DMS79 (cell line): ENCODE data around the gene LY6G5C.
A peak's percentile ranks its signal among the peaks of the same experiment; 100 is the strongest.
"Not testable (repeated sequence)": the region's sequence is repeated elsewhere in the genome, so short reads cannot be mapped to it uniquely, and the experiment has no call there.

Source experiments
- DNase-seq: peaks from one replicate; lab custom pipeline; 2025; lab: John Stamatoyannopoulos, UW

Gene LY6G5C

DNA sequence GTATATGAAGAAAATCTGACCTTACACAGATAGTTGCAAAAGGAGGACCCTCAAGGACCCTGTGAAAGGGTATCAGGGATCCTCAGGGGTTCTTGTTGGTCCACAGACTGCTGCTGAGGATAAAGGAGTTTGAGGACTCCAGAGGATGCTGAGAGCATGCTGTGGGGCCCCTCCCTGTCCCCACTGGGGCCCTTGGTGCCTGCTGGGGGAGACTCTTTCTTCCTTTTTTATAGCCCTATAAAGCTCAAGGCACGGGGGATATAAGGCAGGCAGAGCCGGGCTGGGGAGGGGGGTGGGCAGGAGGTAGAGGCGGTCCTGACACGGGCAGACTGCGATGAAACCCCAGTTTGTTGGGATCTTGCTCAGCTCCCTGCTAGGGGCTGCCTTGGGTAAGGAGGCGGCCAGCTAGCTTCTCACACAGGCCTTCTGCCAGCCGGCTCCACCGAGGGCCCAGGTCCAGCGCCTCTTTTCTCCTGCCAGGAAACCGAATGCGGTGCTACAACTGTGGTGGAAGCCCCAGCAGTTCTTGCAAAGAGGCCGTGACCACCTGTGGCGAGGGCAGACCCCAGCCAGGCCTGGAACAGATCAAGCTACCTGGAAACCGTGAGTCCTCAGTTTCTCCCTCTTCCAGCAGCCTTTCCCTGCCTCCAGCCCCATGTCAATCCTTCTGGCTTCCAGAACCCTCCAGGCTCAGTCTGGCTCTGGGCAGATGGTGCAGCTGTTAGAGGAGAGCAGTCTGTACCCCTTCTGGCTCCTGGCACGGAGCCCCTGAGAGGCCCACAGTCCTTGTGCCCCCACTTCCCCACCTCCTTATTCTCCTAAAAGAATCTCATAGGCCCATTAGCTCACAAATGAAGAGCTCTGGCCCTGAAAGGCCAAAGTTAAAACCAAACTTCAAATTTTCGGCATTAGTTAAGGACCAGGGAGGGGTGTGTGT is 34.4 kb upstream of the LY6G5C start, which contains the start of gene LY6G6D:
TSS of gene LY6G6D (plus strand) at position 327 of the 937 bp plus-strand sequence. CDS start at position 335, 8 bp downstream.
- DNase-seq: no peak

GRCh38 chr6:31713991-31714684 is 33.3 kb upstream of the LY6G5C start:
- no peak for DNase-seq

GRCh38 chr6:31713465-31713864 is 32.6 kb upstream of the LY6G5C start:
- DNase-seq: no peak

DNA sequence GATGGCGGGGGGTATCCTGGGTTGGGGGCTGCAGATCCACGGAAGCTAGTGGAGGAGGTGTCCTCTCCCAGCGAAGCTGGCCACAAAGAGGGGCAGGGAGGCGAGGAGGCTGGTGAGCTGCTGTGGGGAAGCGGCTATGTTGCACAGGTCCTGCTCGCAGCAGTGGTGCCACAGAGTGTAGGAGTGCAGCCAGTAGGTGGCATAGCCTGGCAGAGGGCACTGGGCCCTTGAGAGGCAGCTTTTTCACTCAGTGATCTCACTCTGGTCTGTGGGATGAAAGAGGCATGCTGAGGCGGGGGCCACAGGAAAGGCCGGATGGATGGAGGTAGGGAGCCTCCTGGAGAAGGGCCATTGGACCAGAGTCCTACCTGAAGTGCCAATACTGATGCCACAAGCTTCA is 31.4 kb upstream of the LY6G5C start:
- no peak for DNase-seq

DNA sequence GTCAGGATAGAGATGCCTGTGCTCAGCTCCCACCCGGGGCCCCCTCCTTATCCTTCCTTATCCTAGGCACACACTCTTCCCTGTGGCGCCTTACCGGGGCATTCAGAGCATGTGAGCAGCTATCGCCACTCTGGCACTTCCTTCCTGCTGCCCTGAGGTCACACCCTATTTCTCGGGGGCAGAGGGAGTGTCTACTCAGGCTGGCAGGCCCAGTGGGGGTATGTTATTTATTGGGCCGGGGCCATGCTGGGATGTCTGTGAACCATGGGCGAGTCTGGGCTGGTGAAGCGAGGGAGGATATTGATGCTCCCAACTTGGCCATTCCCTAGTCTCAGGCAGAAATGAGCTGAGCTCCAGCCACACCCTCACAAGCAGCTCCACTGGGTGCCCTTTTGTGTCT is 30.4 kb upstream of the LY6G5C start:
- no peak for DNase-seq

- no peak for DNase-seq
These were observed 29.8 kb upstream of the LY6G5C start for GRCh38 chr6:31710523-31711219.

DNA sequence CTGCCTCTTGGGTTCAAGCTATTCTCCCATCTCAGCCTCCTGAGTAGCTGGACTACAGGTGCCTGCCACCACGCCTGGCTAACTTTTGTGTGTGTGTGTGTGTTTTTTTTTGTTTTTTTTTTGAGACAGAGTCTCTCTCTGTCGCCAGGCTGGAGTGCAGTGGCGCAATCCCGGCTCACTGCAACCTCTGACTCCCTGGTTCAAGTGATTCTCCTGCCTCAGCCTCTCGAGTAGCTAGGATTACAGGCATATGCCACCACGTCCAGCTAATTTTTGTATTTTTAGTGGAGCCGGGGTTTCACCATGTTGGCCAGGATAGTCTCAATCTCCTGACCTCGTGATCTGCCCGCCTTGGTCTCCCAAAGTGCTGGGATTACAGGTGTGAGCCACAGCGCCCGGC is 28.3 kb upstream of the LY6G5C start:
- DNase-seq: not testable (repeated sequence)

GRCh38 chr6:31708224-31708623 is 27.4 kb upstream of the LY6G5C start:
- DNase-seq: no peak

- no peak for DNase-seq
These were observed 26.8 kb upstream of the LY6G5C start for GRCh38 chr6:31707701-31708100.

GRCh38 chr6:31706599-31706998 is 25.7 kb upstream of the LY6G5C start, which contains the start of gene LY6G6F:
LY6G6F (plus strand) TSS chr6:31706866; CDS start chr6:31706907, 41 bp downstream.
- DNase-seq: no peak

DNA sequence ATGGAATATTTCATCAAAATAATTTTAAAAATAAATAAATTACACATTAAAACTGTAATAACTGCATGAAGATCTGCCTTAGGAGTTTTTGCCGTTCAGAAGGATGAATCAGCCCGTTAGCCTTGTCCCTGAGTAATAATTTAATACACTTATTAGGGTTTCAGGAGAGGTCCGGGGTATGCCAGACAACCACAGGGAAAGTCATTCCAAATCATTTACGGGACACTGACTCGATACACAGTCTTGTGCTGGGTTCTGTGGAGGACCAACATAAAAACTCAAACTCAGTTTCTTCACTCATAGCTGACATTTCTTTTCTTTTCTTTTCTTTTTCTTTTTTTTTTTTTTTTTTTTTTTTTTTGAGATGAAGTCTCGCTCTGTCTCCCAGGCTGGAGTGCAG is 25.1 kb upstream of the LY6G5C start:
- no peak for DNase-seq

- DNase-seq: peak; percentile 94
These were observed 22.2 kb upstream of the LY6G5C start, which contains the start of gene ABHD16A for GRCh38 chr6:31702819-31703716. ABHD16A (minus strand) TSS chr6:31703324; CDS start chr6:31703281, 43 bp downstream.

GRCh38 chr6:31702405-31702818 is 21.5 kb upstream of the LY6G5C start:
- no peak for DNase-seq

- DNase-seq: peak; percentile 65
These were observed 21.0 kb upstream of the LY6G5C start for GRCh38 chr6:31701666-31702404.

DNA sequence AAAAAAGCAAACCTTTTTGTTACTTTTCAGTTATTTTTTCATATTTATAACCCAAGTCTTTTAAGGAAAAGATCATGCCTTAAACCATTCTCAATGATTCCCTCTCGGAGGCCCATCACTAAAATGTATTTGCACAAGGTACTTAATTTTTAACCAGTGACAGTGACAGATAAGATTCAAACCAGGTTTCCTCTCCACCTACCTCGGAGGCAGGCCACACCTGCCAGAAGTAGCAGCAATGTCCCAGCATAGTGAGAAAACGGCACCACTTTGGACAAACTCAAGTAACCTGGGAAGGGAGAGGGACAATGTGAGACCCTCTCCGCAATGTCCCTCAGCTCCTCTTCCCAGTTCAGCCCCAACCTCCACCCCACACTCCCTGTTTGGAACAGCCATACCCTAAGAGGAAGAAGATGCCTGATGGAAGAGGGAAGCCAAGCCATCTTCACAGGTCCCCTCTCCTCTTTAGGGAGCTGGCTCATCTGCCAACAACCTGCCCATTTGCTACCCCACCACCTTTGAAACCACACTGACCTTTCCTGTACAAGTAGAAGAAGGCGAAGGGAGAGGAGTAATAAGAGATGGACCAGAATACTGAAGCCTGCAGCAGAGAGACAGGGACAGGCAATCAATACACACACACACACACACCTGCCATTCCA is 20.0 kb upstream of the LY6G5C start:
- DNase-seq: no peak

- DNase-seq: no peak
These were observed 16.7 kb upstream of the LY6G5C start for GRCh38 chr6:31697555-31697954.

DNA sequence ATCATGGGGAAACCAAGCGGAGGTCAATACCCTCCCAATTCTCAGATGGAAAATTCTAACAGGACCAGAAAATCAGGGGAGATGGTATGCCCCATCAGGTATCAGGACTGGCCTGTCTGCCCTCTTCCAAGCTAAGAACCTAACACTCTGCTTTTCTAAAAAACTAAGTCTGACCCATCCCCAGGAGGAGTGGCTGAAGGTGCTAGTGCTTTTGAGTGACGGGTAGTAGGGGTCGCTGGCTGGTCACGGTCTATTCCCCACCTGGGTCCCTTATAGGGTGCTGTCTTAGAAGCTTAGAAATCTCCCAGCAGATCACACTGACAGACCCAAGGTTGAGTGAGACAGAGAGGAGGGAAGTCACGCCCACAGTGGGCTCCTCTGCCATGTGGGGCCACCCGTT is 12.7 kb upstream of the LY6G5C start:
- no peak for DNase-seq

DNA sequence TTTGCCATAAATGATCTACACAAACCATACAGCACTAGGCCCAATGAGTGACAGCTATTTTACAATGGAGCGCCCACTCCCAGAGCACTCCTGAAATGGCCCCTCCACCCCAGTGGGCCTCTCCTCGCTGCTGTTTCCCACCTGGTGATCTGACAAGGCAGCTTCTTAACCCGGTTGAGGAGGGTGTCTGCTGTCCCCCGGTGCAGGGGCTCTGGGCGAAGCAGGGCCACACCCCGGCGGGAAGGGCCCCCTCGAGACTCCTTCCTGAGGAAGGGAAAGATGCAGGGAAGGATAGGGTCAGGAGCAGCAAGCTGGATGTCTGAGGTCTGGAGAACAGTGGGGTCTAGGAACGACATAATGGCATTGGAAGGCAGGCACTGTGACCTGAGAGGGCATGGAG is 12.0 kb upstream of the LY6G5C start:
- DNase-seq: no peak

- DNase-seq: no peak
These were observed 11.5 kb upstream of the LY6G5C start for GRCh38 chr6:31692353-31692752.

DNA sequence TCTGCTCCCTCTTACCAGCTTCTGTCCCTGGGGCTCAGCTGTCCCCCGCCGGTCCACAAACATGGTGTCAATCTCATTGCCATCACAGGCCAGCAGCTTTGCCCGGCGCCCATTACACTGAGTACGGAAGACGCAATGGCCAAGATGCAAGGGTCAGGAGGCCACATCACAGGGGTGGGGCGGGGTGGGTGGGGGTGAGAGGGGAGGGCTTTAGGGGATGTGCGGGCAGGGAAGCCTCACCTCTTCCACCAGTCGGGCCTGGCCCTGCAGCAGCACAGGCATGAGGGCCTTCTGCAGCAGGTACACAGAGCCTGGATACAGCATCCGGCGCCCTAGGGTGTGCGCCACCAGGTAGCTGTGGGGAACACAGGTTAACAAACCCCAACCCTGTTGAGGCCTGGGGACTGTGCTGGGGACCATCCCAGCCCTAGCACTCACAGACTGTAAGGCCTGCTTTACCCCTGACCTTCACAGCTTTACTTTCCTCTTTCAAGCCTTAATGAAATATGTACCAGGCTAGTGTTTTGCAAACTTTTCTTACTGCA is 10.8 kb upstream of the LY6G5C start:
- no peak for DNase-seq
